RWPE2 (cell line): Measurements from ENCODE around the gene CORO2B.
A peak's percentile ranks its signal among the peaks of the same experiment; 100 is the strongest.

ENCODE experiments used
- ATAC-seq: fragments of 200-7000 bp; cut with Tn5 transposase; 3 replicates; pipeline ENCODE4 v1.9.1; 2021; ENCODE audit warnings: low read depth
- DNase-seq: peaks from one replicate; pipeline ENCODE4 v3.0.0-alpha.2; 2020; ENCODE audit warnings: low spot score
- H3K27ac ChIP-seq: fragments of 450-650 bp; 2 replicates; pipeline ENCODE4 v1.5.1; 2017; ENCODE audit warnings: mild to moderate bottlenecking; ENCODE audit not compliant: poor library complexity, severe bottlenecking
- H3K27me3 ChIP-seq: fragments of 250-450 bp; sonication (Bioruptor Pico); 2 replicates; pipeline ENCODE4 v1.5.1; 2021; ENCODE audit warnings: mild to moderate bottlenecking, moderate library complexity; ENCODE audit not compliant: insufficient read depth, poor library complexity, severe bottlenecking
- H3K36me3 ChIP-seq: fragments of 250-450 bp; sonication (Bioruptor Pico); 2 replicates; pipeline ENCODE4 v1.5.1; 2020; ENCODE audit warnings: low read depth, mild to moderate bottlenecking, moderate library complexity
- H3K4me1 ChIP-seq: fragments of 250-450 bp; sonication (Bioruptor Pico); 2 replicates; pipeline ENCODE4 v1.5.1; 2021; ENCODE audit warnings: mild to moderate bottlenecking, moderate library complexity; ENCODE audit not compliant: insufficient read depth, poor library complexity, severe bottlenecking
- H3K4me3 ChIP-seq: fragments of 250-450 bp; sonication (Bioruptor Pico); 2 replicates; pipeline ENCODE4 v1.5.1; 2021; ENCODE audit warnings: mild to moderate bottlenecking, moderate library complexity; ENCODE audit not compliant: severe bottlenecking
- H3K9me3 ChIP-seq: fragments of 250-450 bp; sonication (Bioruptor Pico); 2 replicates; pipeline ENCODE4 v1.5.1; 2021; ENCODE audit warnings: mild to moderate bottlenecking, moderate library complexity; ENCODE audit not compliant: severe bottlenecking
- TF ChIP-seq, protein P1 (sequence below): fragments of 450-650 bp; IDR thresholded peaks from one replicate; pipeline ENCODE4 v1.5.1; 2017; ENCODE audit warnings: mild to moderate bottlenecking, moderate library complexity; ENCODE audit not compliant: poor library complexity, severe bottlenecking

The CORO2B gene

DNA sequence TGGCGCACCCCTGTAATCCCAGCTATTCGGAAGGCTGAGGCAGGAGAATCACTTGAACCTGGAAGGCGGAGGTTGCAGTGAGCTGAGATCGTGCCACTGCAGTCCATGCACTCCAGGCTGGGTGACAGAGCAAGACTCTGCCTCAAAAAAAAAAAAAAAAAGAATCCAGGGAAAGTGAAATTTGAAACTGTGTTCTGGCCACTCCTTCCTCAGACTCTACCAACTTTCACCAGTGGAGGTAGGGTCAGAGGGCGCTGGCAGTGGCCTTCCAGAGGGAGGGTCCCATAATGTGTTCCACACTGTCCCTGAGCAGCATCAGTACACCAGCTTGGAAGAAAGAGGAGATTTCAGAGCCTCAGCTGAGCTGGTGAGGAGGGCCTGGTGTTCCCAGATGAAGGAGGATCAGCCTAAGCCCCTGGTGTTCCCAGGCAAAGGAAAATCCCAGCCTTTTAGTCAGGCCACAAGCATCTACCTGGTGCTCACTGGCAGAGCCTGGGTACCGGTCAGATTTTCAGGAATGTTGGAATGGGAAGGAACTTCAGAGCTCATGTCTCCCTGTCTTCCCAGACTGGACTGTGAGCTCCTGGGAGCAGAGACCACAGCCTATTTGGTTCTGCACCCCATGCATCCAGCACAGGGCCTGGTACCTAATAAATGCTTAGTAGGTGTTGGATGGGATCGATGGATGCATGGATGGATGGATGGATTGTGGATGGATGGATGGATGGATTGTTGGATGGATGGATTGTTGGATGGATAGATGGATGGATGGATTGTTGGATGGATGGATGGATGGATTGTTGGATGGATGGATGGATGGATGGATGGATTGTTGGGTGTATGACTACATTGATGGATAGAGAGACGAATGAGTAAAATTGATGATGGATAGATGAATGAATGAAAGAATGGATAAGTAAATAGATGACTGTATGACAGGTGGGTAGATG, 117.9 kb downstream of the CORO2B start:
- Histone ChIP-seq H3K4me1 (no peaks in the 10 kb centered on the region), H3K27me3 (no peaks in the 10 kb centered on the region), H3K27ac (no peak overlapping the region), H3K4me3 (no peak overlapping the region), H3K9me3 (no peaks in the 10 kb centered on the region), H3K36me3 (no peaks in the 10 kb centered on the region)
- ATAC-seq, result peak; percentile 33; the same call in 2 of the 3 replicates
- no peak for DNase-seq
- TF ChIP-seq, protein P1, sequence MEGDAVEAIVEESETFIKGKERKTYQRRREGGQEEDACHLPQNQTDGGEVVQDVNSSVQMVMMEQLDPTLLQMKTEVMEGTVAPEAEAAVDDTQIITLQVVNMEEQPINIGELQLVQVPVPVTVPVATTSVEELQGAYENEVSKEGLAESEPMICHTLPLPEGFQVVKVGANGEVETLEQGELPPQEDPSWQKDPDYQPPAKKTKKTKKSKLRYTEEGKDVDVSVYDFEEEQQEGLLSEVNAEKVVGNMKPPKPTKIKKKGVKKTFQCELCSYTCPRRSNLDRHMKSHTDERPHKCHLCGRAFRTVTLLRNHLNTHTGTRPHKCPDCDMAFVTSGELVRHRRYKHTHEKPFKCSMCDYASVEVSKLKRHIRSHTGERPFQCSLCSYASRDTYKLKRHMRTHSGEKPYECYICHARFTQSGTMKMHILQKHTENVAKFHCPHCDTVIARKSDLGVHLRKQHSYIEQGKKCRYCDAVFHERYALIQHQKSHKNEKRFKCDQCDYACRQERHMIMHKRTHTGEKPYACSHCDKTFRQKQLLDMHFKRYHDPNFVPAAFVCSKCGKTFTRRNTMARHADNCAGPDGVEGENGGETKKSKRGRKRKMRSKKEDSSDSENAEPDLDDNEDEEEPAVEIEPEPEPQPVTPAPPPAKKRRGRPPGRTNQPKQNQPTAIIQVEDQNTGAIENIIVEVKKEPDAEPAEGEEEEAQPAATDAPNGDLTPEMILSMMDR, result no peak

DNA sequence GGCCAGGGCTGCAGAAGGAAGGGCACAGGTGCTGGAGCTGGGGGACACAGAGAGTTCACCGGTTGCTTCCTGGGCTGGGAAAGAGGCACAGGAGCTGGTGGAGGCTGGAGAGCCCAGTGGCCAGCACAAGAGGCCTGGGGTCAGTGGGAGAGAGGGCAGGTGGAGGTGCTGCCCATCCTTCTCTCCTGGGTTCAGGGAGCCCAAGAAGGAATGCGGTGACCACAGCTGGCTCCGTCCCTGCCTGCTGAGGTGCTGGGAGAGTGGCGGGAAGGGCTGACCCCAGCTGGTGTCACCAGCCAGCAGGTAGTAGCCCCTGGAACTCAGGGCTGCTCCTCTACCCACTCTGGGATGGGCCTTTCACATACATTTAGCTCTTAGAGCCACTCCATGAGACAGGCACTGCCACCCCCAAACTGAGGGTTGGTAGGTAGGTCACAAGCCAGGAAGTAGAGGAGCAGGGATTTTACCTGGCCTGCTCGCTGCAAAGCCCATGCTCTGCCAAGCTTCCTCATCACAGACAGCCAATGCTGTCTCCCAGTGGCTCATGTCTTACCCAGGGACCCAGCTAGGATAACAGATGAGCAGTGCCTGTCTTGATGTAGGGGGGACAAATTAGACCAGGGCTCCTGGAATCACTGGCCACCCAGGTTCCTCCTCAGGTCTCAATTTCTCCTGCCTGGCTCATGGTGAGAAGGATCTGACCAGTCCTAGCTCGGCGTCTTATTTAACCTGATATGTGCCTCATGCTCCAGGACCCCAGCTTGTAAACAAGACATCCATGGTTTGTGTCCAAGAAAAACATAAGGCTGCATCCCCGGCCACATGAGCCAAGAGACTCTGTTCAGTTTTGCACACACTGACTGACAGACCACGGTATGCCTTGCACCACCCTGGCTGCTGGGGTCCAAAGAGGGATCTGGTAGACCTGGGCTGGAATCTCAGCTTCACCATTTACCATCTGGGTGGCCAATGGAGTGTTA, 119.2 kb downstream of the CORO2B start:
- DNase-seq (no peak), ATAC-seq (no peak)
- Histone ChIP-seq H3K4me3 (no peak overlapping the region), H3K27ac (no peak overlapping the region), H3K9me3 (no peaks in the 10 kb centered on the region), H3K36me3 (no peaks in the 10 kb centered on the region), H3K4me1 (no peaks in the 10 kb centered on the region), H3K27me3 (no peaks in the 10 kb centered on the region)
- TF ChIP-seq, protein P1, result no peak

DNA sequence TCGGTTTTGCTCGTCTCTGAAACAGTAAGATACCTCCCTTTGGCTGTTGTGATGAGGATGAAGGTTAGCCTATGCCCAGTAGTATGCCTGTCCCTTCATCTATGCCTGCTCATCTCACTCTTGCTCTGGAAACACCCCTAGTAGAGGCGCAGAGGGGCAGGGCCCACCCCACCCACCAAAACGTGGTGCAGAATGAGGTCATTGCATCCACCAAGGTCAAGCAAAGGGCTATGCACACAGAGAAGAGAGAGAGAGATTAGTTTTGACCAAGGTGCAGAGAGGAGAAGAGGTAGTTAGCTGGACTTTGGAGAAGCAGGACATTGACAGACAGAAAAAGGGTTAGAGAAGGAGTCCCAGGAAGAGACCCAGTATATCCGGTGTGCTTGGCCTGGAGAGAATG, 119.9 kb downstream of the CORO2B start:
- no peaks in the 10 kb centered on the region for H3K4me1 ChIP-seq
- H3K27ac ChIP-seq, result no peak overlapping the region
- no peaks in the 10 kb centered on the region for H3K36me3 ChIP-seq
- no peak for DNase-seq
- TF ChIP-seq, protein P1, result no peak
- no peak overlapping the region for H3K4me3 ChIP-seq
- no peaks in the 10 kb centered on the region for H3K27me3 ChIP-seq
- no peaks in the 10 kb centered on the region for H3K9me3 ChIP-seq
- no peak for ATAC-seq

DNA sequence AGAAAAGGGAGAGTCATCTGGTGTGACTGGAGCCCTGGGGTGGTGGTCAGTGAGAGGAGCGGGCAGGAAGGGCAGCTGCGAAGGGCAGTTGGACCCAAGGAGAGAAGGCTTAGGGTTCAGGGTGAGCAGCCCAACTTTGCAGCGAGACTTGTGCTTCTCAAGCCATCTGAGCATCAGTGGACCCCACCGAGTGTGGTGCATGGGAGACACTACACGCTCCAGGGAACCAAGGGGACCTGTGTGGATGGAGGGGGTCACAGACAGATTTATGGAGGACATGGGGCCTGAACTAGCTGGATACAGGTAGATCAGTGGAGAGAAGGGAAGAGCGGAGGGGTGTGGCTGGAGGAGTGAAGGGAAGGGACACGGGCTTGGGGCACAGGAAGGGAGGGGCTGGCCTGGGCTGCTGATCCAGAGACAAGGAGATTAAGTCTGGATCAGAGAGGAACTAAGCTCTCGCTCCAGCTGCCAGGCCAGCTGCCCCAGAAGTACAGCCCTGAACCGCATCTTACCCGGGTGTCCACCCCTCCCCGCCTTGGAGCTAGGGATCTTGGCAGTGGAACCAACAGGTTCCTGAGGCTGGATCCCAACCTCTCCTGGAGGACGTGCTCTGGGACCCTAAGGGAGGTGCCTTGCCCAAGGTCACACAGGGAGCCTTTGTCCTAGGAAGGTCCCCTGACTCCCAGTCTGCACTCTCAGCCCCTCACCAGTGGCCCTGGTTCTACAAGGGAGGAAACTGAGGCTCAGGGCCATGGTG, 120.5 kb downstream of the CORO2B start:
- Histone ChIP-seq H3K27me3 (no peaks in the 10 kb centered on the region), H3K4me1 (no peaks in the 10 kb centered on the region), H3K9me3 (no peaks in the 10 kb centered on the region), H3K36me3 (no peaks in the 10 kb centered on the region), H3K4me3 (no peak overlapping the region), H3K27ac (no peak overlapping the region)
- TF ChIP-seq, protein P1, result no peak
- no peak for DNase-seq
- ATAC-seq, result no peak
